D721Med (cell line): ENCODE measurements around the gene B3GALT5.

ENCODE experiments used
- DNase-seq: peaks from one replicate; pipeline ENCODE4 v3.0.0; 2011; ENCODE audit warnings: low spot score; ENCODE audit not compliant: insufficient read length
- FAIRE-seq: peaks from 2 replicates; lab custom pipeline; 2011; peaks lifted over from hg19 to GRCh38; lab: Jason Lieb, UNC
- TF ChIP-seq, protein P1 (sequence below): IDR thresholded peaks from 2 replicates; pipeline ENCODE4 v1.5.1; 2012; ENCODE audit warnings: mild to moderate bottlenecking, control low read depth; ENCODE audit not compliant: insufficient read depth; ENCODE audit errors: missing control alignments

B3GALT5 gene

DNA sequence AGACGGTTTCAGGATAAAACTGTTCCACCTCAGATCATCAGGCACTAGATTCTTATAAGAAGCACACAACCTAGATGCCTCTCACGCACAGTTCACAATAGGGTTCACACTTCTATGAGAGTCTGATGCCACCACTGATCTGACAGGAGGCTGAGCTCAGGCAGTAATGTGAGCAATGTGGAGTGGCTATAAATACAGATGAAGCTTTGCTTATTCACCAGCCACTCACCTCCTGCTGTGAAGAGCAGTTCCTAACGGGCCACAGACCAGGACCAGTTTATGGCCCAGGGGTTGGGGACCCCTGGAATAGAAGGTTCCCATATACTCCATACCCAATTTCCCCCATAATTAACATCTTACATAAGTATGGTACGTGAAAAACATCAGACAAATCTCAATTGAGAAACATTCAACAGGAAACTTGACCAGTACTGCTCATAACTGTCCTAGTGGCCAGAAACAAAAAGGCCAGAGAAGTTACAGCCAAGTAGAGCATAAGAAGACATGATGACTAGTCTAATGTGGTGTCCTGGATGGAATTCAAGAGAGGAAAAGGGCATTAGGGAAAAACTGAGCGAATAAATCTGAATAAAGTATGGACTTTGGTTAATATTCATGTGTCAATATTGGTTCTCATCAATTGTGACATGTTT is 107.5 kb downstream of the B3GALT5 start:
- TF ChIP-seq, protein P1, sequence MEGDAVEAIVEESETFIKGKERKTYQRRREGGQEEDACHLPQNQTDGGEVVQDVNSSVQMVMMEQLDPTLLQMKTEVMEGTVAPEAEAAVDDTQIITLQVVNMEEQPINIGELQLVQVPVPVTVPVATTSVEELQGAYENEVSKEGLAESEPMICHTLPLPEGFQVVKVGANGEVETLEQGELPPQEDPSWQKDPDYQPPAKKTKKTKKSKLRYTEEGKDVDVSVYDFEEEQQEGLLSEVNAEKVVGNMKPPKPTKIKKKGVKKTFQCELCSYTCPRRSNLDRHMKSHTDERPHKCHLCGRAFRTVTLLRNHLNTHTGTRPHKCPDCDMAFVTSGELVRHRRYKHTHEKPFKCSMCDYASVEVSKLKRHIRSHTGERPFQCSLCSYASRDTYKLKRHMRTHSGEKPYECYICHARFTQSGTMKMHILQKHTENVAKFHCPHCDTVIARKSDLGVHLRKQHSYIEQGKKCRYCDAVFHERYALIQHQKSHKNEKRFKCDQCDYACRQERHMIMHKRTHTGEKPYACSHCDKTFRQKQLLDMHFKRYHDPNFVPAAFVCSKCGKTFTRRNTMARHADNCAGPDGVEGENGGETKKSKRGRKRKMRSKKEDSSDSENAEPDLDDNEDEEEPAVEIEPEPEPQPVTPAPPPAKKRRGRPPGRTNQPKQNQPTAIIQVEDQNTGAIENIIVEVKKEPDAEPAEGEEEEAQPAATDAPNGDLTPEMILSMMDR, result no peak
- no peak for FAIRE-seq
- no peak for DNase-seq

DNA sequence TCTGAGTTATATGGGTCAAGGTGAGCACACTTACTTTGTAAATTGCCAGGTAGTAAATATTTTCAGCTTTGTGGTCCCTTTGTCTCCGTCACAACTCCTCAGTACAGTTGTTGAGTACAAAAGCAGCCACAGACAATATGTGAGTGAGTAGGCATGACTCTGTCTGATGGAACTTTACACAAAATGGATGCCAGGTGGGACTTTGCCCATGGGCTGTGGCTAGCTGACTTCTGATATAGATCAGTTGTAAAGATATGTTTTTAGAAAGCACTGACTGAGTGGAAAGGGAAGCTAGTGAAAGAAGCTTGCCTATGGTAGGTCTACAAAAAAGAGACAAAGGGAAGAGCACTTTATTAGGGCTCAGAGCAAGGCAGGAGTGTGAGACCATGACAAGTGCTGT is 109.1 kb downstream of the B3GALT5 start:
- no peak for FAIRE-seq

More for the DNA sequence above, 109.1 kb downstream of the B3GALT5 start:
- TF ChIP-seq, protein P1, result no peak
- no peak for DNase-seq
